ENCODE results near the gene DRC1.

DRC1 gene

GRCh38 chr2:26491563-26492167 is 89.9 kb downstream of the DRC1 start:
- DNase-seq (ENCODE audit: low spot score): no peak

DNA sequence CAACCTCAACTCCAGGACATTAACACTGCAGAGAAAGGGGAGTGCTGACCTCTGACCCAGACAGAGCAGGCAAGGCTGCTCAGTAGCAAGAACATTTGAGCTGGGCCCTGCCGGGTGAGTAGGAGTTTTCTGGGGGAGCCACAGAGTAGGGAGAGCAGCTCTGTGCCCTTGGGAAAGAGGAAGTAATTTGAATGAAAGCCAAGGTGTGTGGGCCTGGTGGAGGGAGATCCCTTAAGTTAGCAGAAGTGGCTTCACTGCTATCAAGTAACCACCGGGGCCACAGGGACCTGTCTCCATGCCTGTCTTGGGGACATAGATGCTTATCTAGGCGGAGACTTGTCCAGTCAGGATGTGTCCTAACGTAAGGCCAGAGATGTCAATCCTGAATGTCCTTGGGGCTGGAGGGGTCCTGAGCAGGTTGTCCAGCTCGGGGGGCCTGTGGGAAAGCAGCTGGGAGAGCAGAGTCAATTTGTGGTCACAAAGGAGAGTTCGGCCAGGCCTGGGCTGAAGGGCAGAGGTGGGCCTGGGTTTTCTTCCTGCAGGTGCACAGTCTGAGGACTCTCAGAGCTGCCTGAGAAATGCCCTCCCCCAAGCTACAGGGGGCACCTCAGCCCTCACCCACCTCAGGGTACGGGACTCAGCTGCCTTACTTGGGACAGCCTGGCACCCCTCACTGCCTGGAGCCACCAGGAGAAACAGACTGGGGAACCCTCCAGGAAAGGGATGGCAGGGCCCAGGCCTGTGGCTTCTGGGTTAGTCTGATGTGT is 91.2 kb downstream of the DRC1 start:
- no peak for DNase-seq (ENCODE audit: low spot score)

DNA sequence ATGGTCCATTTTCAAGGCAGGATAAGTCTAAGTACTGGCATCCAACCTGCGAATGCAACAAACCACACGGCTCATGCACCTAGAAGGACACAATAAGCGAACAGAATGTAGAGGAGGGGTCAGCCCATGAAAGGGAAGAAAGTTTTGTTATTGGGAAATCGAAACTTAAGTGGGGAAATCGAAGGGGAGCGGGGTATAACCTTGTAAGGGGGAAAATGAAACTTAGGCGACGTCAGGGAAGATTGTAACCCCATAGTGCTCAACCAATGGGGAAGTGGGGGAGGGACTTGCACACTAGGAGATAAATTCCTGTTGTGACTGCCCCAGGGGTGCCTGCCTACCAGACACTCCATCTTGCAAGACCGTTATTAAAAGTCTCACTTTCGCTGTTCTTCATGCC is 91.8 kb downstream of the DRC1 start:
- no peak for DNase-seq (ENCODE audit: low spot score)

GRCh38 chr2:26494199-26494598 is 92.5 kb downstream of the DRC1 start:
- no peak for DNase-seq (ENCODE audit: low spot score)

- no peak for DNase-seq (ENCODE audit: low spot score)
These were observed 93.2 kb downstream of the DRC1 start for GRCh38 chr2:26494891-26495290.

GRCh38 chr2:26495705-26496297 is 94.1 kb downstream of the DRC1 start:
- no peak for DNase-seq (ENCODE audit: low spot score)

- no peak for DNase-seq (ENCODE audit: low spot score)
These were observed 98.7 kb downstream of the DRC1 start for GRCh38 chr2:26500406-26500805.

DNA sequence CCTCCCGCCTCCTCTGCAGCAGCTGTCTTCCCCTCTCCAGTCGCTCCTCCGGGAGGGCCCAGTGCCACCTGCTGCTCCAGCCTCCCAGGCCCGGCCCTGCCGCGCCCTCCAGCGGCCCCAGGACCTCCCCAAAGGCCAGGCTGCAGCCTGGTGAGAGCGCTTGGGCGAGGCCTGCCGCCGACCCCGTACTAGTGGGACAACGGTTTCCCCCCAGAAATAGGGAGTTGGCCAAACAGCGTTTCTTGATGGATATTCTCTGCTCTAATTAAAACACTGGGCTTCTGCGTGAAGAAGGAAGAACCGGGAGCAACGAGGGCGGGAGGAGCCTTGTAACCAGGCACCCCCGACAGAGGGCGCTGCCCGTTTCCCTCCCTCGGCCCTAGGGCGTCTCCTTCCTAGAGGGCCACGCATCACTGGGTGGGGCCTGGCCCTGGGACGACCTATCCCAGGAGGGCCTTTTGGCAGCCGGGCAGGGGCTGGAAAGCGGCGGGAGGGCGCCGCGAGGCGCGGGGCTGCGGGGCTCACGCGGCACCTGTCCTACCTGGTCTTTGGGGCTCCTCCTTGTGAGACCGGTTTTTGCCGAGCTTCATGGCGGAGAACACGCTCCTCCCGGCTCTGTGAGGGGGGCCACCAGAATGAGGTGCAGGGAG is 101.6 kb downstream of the DRC1 start:
- peak; percentile 33 for DNase-seq (ENCODE audit: low spot score)

DNA sequence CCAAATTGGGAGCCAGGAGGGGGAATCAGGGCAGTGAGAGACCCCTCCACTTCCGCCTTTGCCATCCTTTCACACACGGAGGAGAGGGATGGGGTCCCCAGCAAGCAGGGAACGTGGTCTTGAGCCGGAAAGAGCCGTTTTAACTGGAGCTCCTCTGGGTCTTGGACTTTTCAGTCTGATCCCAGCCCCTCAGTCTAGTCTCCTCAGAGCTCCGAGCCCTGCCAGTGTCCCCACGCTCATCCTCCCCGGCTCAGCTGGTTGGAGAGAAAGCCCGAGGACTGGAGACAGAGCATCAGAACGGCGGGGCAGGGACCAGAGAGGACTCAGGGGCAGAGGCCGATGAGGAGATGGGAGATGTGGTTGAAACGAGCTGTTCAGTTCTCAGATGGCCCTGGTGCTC is 102.3 kb downstream of the DRC1 start:
- no peak for DNase-seq (ENCODE audit: low spot score)

GRCh38 chr2:26506279-26506678 is 104.6 kb downstream of the DRC1 start:
- no peak for DNase-seq (ENCODE audit: low spot score)
